ENCODE measurements around the gene ABCA9. TPM values are rescaled to one million over a fixed set of nuclear protein-coding genes. Genes with fewer than 3 reads are reported as not detected.
"Not testable (repeated sequence)": the region's sequence is repeated elsewhere in the genome, so short reads cannot be mapped to it uniquely, and the experiment has no call there.

ABCA9 gene
- total RNA-seq, 2 experiments from 2014 or later: 0.47 TPM; not detected in 1

DNA sequence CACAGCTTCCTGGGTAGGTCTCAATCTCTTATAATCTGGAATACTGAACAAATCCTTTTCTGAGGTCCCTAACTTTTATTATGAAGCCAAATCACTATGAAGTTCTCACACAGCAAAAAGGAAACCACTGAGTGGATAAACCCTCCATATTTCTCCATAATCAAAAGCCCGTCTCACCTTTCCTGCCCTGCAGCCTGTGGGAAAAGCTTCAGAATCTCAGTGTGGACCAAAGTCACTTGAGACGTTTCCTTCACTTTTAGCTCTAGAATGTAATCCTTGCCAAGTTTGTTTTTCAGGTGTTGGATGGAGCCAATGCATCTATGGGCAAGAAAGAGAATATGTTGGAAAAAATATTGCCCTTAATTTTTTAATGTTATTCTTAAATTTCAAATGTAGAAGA is 22.0 kb upstream of the ABCA9 start:
- DNase-seq (ENCODE audit: low spot score): no peak
- BruUV-seq (replicated peaks): no TSS peak
- intact Hi-C loops (cut with micrococcal nuclease; ENCODE audit: unreplicated experiment): no loop called here
- Histone ChIP-seq H3K9me2 (ENCODE audit: insufficient read depth, low read length) (no peaks in the 10 kb centered on the region), H3K27ac (ENCODE audit: low read depth, low read length, poor library complexity, severe bottlenecking) (no peak overlapping the region), H3K4me3 (ENCODE audit: low read depth, low read length, poor library complexity, severe bottlenecking) (no peak overlapping the region), H3K79me2 (ENCODE audit: insufficient read depth, low read depth, low read length) (no peaks in the 10 kb centered on the region), H4K20me1 (ENCODE audit: insufficient read depth, low read length) (no peaks in the 10 kb centered on the region), H3K36me3 (ENCODE audit: insufficient read depth, low read length) (no peaks in the 10 kb centered on the region), H2AFZ (ENCODE audit: low read length) (no peak overlapping the region), H3K4me1 (ENCODE audit: insufficient read depth, low read length, poor library complexity, severe bottlenecking) (no peaks in the 10 kb centered on the region), H3K9me3 (ENCODE audit: low read length) (no peaks in the 10 kb centered on the region), H3K4me2 (ENCODE audit: low read length) (no peak overlapping the region)
- ChIA-PET CTCF (ENCODE audit: unreplicated experiment) (no interaction called here), POLR2A (interaction anchor here (0.6 to 1.1 kb wide), 2 partner anchors 20 to 21 kb away, joined by 3 read pairs; no protein-coding TSS in a partner anchor)
- TF ChIP-seq EZH2phosphoT487 (IDR thresholded peaks at IDR 0.05; ENCODE audit: borderline replicate concordance, low read depth, low read length): no peak

DNA sequence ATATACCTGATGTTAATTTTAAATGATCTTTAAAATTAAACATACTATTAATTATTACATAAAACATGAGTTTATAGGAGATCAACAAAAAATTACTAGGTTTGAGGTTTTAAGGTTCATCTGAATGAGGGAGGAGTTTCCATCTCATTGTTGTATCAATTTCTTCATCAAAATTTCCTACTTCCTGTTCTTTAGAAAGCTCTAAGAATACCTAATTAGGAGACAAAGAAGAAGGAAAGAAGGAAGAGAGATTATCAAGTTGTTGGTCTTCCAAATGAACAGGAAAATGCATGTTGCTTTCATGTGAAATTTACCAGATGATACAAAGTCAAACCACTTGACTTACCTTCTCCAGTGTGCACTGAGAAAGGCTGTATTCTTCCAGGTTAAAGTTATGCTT is 18.1 kb upstream of the ABCA9 start:
- no TSS peak for BruUV-seq (replicated peaks)
- no peaks in the 10 kb centered on the region for H3K4me1 ChIP-seq (ENCODE audit: insufficient read depth, low read length, poor library complexity, severe bottlenecking)
- CTCF ChIA-PET (ENCODE audit: unreplicated experiment): no interaction called here
- H3K9me3 ChIP-seq (ENCODE audit: low read length): no peaks in the 10 kb centered on the region
- H3K27ac ChIP-seq (ENCODE audit: low read depth, low read length, poor library complexity, severe bottlenecking): no peak overlapping the region
- no peaks in the 10 kb centered on the region for H3K79me2 ChIP-seq (ENCODE audit: insufficient read depth, low read depth, low read length)
- no peak overlapping the region for H3K4me3 ChIP-seq (ENCODE audit: low read depth, low read length, poor library complexity, severe bottlenecking)
- intact Hi-C loops (cut with micrococcal nuclease; ENCODE audit: unreplicated experiment): no loop called here
- H3K9me2 ChIP-seq (ENCODE audit: insufficient read depth, low read length): no peaks in the 10 kb centered on the region
- no peak overlapping the region for H3K4me2 ChIP-seq (ENCODE audit: low read length)
- POLR2A ChIA-PET: no interaction called here
- no peaks in the 10 kb centered on the region for H3K36me3 ChIP-seq (ENCODE audit: insufficient read depth, low read length)
- DNase-seq (ENCODE audit: low spot score): no peak
- no peak for TF ChIP-seq EZH2phosphoT487 (IDR thresholded peaks at IDR 0.05; ENCODE audit: borderline replicate concordance, low read depth, low read length)
- TF ChIP-seq, protein P1, sequence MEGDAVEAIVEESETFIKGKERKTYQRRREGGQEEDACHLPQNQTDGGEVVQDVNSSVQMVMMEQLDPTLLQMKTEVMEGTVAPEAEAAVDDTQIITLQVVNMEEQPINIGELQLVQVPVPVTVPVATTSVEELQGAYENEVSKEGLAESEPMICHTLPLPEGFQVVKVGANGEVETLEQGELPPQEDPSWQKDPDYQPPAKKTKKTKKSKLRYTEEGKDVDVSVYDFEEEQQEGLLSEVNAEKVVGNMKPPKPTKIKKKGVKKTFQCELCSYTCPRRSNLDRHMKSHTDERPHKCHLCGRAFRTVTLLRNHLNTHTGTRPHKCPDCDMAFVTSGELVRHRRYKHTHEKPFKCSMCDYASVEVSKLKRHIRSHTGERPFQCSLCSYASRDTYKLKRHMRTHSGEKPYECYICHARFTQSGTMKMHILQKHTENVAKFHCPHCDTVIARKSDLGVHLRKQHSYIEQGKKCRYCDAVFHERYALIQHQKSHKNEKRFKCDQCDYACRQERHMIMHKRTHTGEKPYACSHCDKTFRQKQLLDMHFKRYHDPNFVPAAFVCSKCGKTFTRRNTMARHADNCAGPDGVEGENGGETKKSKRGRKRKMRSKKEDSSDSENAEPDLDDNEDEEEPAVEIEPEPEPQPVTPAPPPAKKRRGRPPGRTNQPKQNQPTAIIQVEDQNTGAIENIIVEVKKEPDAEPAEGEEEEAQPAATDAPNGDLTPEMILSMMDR (conservative IDR thresholded peaks at IDR 0.05; ENCODE audit: low read length): no peak
- no peaks in the 10 kb centered on the region for H4K20me1 ChIP-seq (ENCODE audit: insufficient read depth, low read length)
- no peak overlapping the region for H2AFZ ChIP-seq (ENCODE audit: low read length)

DNA sequence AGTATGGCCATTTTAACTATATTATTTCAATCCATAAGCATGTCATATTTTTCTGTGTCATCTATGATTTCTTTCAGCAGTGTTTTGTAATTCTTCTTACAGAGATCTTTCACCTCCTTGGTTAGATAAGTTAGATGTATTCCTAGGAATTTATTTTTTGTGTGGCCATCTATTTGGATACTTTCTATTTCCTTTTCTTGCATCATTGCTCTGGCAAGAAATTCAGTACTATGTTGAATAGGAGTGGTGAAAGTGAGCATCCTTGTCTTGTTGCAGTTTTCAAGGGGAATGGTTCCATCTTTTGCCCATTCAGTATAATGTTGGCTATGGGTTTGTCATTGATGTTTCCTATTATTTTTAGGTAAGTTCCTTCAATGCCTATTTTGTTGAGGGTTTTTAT is 15.1 kb upstream of the ABCA9 start:
- H3K9me2 ChIP-seq (ENCODE audit: insufficient read depth, low read length): no peaks in the 10 kb centered on the region
- H3K9me3 ChIP-seq (ENCODE audit: low read length): no peaks in the 10 kb centered on the region
- DNase-seq (ENCODE audit: low spot score): no peak
- H4K20me1 ChIP-seq (ENCODE audit: insufficient read depth, low read length): no peaks in the 10 kb centered on the region
- H3K4me1 ChIP-seq (ENCODE audit: insufficient read depth, low read length, poor library complexity, severe bottlenecking): peaks cover 2% of the 10 kb centered on the region
- TF ChIP-seq EZH2phosphoT487 (IDR thresholded peaks at IDR 0.05; ENCODE audit: borderline replicate concordance, low read depth, low read length): no peak
- TF ChIP-seq, protein P1 (conservative IDR thresholded peaks at IDR 0.05; ENCODE audit: low read length): no peak
- POLR2A ChIA-PET: no interaction called here
- H3K4me2 ChIP-seq (ENCODE audit: low read length): no peak overlapping the region
- no peak overlapping the region for H3K4me3 ChIP-seq (ENCODE audit: low read depth, low read length, poor library complexity, severe bottlenecking)
- no peaks in the 10 kb centered on the region for H3K36me3 ChIP-seq (ENCODE audit: insufficient read depth, low read length)
- intact Hi-C loops (cut with micrococcal nuclease; ENCODE audit: unreplicated experiment): no loop called here
- H2AFZ ChIP-seq (ENCODE audit: low read length): no peak overlapping the region
- H3K79me2 ChIP-seq (ENCODE audit: insufficient read depth, low read depth, low read length): no peaks in the 10 kb centered on the region
- H3K27ac ChIP-seq (ENCODE audit: low read depth, low read length, poor library complexity, severe bottlenecking): no peak overlapping the region
- CTCF ChIA-PET (ENCODE audit: unreplicated experiment): no interaction called here
- BruUV-seq (replicated peaks): no TSS peak

DNA sequence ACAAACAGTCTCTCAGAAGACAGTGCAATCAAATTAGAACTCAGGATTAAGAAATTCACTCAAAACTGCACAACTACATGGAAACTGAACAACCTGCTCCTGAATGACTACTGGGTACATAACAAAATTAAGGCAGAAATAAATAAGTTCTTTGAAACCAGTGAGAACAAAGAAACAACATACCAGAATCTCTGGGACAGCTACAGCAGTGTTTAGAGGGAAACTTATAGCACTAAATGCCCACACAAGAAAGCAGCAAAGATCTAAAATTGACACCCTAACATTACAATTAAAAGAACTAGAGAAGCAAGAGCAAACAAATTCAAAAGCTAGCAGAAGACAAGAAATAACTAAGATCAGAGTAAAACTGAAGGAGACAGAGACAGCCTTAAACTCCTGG is 12.7 kb upstream of the ABCA9 start:
- H4K20me1 ChIP-seq (ENCODE audit: insufficient read depth, low read length); H3K79me2 ChIP-seq (ENCODE audit: insufficient read depth, low read depth, low read length); H3K9me2 ChIP-seq (ENCODE audit: insufficient read depth, low read length); H3K36me3 ChIP-seq (ENCODE audit: insufficient read depth, low read length); DNase-seq (ENCODE audit: low spot score); H3K4me3 ChIP-seq (ENCODE audit: low read depth, low read length, poor library complexity, severe bottlenecking); H3K27ac ChIP-seq (ENCODE audit: low read depth, low read length, poor library complexity, severe bottlenecking); H3K4me2 ChIP-seq (ENCODE audit: low read length); intact Hi-C loops (cut with micrococcal nuclease; ENCODE audit: unreplicated experiment); BruUV-seq (replicated peaks); H2AFZ ChIP-seq (ENCODE audit: low read length); H3K4me1 ChIP-seq (ENCODE audit: insufficient read depth, low read length, poor library complexity, severe bottlenecking); H3K9me3 ChIP-seq (ENCODE audit: low read length); CTCF ChIA-PET (ENCODE audit: unreplicated experiment): not testable (repeated sequence)
- POLR2A ChIA-PET: interaction anchor here (0.8 to 0.9 kb wide), 2 partner anchors 14 to 17 kb away, joined by 4 read pairs; no protein-coding TSS in a partner anchor

DNA sequence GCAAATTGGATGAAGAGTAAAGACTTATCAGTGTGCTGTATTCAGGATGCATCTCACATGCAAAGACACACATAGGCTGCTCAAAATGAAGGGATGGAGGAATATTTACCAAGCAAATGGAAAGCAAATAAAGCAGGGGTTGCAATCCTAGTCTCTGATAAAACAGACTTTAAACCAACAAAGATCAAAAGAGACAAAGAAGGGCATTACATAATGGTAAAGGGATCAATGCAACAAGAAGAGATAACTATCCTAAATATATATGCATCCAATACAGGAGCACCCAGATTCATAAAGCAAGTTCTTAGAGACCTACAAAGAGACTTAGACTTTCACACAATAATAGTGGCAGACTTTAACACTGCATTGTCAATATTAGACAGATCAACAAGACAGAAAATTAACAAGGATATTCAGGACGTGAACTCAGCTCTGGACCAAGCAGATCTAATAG is 12.1 kb upstream of the ABCA9 start:
- CTCF ChIA-PET (ENCODE audit: unreplicated experiment); H4K20me1 ChIP-seq (ENCODE audit: insufficient read depth, low read length); H3K4me3 ChIP-seq (ENCODE audit: low read depth, low read length, poor library complexity, severe bottlenecking); H3K9me2 ChIP-seq (ENCODE audit: insufficient read depth, low read length); DNase-seq (ENCODE audit: low spot score); H3K79me2 ChIP-seq (ENCODE audit: insufficient read depth, low read depth, low read length); BruUV-seq (replicated peaks); intact Hi-C loops (cut with micrococcal nuclease; ENCODE audit: unreplicated experiment); H2AFZ ChIP-seq (ENCODE audit: low read length); H3K9me3 ChIP-seq (ENCODE audit: low read length); H3K27ac ChIP-seq (ENCODE audit: low read depth, low read length, poor library complexity, severe bottlenecking); H3K4me2 ChIP-seq (ENCODE audit: low read length); H3K36me3 ChIP-seq (ENCODE audit: insufficient read depth, low read length): not testable (repeated sequence)
- H3K4me1 ChIP-seq (ENCODE audit: insufficient read depth, low read length, poor library complexity, severe bottlenecking): peaks cover 14% of the 10 kb centered on the region
- POLR2A ChIA-PET: interaction anchor here (0.9 kb wide), 1 partner anchor 18 kb away, joined by 4 read pairs; no protein-coding TSS in a partner anchor
